H1 (cell line): ENCODE measurements around the gene GTF3C2. TPM values are rescaled to one million over a fixed set of nuclear protein-coding genes. Genes with fewer than 3 reads are reported as not detected.

Experiments
- EP300 ChIP-seq, 2 experiments: IDR thresholded peaks; 1 replicate in 1 of 2; 2 replicates in 1 of 2; pipeline ENCODE4 v1.6.1; 2011 to 2012; ENCODE audit warnings: low read depth in 2 of 2, low read length in 2 of 2, mild to moderate bottlenecking in 2 of 2, borderline replicate concordance in 1 of 2, inconsistent platforms in 1 of 2, moderate library complexity in 1 of 2
- JUN ChIP-seq: IDR thresholded peaks from 2 replicates; pipeline ENCODE4 v1.6.1; 2011; ENCODE audit warnings: low read depth, mild to moderate bottlenecking, improper control_type of control experiment, low read length
- POU5F1 ChIP-seq: IDR thresholded peaks from 2 replicates; pipeline ENCODE4 v1.6.1; 2011; ENCODE audit warnings: low read depth, mild to moderate bottlenecking, low read length, moderate library complexity
- RAD21 ChIP-seq, 2 experiments: IDR thresholded peaks in 1 of 2; conservative IDR thresholded peaks in 1 of 2; 2 replicates each; pipeline ENCODE4 v1.6.1; 2011; ENCODE audit warnings: low read depth in 2 of 2, low read length in 2 of 2, improper control_type of control experiment in 1 of 2, inconsistent platforms in 1 of 2, mild to moderate bottlenecking in 1 of 2, moderate library complexity in 1 of 2
- polyA plus RNA-seq, 7 experiments: library from polyadenylated mRNA; depleted of rRNA in 3 of 7; stranded (reverse) in 5 of 7; unstranded in 2 of 7; fragments of >200 nt in 5 of 7; fragments of 200-250 nt in 2 of 7; gene quantifications; 1 replicate in 5 of 7; 2 replicates in 1 of 7; 4 replicates in 1 of 7; pipeline versions ENCODE4 v1.2.1 to v1.2.3, GENCODE V29; 2011 to 2013; ENCODE audit warnings: missing spikeins in 2 of 7, mixed read lengths in 2 of 7
- total RNA-seq: library from RNA; stranded (reverse); fragmentation: NEBNext Ultra II Directional; extraction: Animal tissue kit (Norgen Biotek cat#: 25700); gene quantifications from 2 replicates; pipeline ENCODE4 v1.2.1, GENCODE V29; 2021
- TF ChIP-seq, protein P1 (sequence below), 3 experiments: IDR thresholded peaks; 1 replicate in 2 of 3; 2 replicates in 1 of 3; pipeline versions ENCODE4 v1.5.1 to v1.6.1; 2011; ENCODE audit warnings: low read length in 3 of 3, mild to moderate bottlenecking in 3 of 3, inconsistent platforms in 2 of 3, low read depth in 1 of 3, moderate library complexity in 1 of 3; ENCODE audit not compliant: insufficient read depth in 1 of 3; ENCODE audit errors: control extremely low read depth in 1 of 3
- TF ChIP-seq, protein P2 (sequence below): fragments of 300-600 bp; sonication (generic); IDR thresholded peaks from 2 replicates; pipeline ENCODE4 v1.7.1; 2012; ENCODE audit warnings: low read length, moderate library complexity, mild to moderate bottlenecking, inconsistent platforms; ENCODE audit not compliant: insufficient replicate concordance

The GTF3C2 gene
- total and polyA plus RNA-seq, 2 of the 8 experiments (the other 6 are each of a cell fraction or from before 2014, with no cell fraction given) = 118 to 127 TPM

DNA sequence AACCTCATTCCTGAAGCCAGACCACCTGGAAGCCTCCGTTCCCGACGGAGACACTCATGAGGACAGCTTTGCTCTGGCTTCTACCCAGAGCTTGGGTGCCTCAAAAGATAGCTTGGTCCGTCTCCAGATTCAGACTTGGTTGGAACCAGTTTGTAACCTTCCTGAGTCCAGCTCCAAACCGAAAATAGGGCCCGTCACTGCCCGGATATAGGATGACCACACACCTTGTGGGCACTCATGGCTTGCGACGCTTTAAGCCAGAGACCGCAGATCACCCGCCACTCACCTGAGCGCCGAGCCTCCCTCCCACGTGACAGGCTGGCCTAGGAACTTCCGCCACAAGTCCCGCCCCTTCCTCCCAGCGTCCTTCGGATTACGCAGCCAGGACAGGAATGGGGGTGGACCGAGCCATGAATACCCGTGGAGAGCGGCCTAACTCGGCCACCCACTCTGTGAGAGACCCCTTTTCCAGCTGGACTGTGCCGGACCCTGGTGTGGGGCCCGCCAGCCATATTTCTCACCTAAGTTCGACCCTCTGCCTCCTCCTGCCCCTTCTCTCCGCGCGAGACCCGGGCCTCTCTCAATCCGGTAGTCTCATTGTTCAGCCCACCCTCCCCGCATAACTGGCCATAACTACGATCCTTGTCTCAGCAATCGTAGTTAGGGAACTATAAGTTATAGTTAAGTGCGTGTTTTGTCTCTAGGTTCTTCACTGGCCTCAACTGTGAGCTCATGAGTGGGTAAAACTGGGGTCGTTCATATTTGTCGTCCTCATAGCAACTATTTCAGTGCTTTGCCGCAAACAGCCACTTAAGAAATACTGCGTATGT, 33.6 kb downstream of the GTF3C2 start, which contains the start of gene MPV17 (continued):
- TF ChIP-seq, protein P1, sequence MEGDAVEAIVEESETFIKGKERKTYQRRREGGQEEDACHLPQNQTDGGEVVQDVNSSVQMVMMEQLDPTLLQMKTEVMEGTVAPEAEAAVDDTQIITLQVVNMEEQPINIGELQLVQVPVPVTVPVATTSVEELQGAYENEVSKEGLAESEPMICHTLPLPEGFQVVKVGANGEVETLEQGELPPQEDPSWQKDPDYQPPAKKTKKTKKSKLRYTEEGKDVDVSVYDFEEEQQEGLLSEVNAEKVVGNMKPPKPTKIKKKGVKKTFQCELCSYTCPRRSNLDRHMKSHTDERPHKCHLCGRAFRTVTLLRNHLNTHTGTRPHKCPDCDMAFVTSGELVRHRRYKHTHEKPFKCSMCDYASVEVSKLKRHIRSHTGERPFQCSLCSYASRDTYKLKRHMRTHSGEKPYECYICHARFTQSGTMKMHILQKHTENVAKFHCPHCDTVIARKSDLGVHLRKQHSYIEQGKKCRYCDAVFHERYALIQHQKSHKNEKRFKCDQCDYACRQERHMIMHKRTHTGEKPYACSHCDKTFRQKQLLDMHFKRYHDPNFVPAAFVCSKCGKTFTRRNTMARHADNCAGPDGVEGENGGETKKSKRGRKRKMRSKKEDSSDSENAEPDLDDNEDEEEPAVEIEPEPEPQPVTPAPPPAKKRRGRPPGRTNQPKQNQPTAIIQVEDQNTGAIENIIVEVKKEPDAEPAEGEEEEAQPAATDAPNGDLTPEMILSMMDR (IDR thresholded peaks at IDR 0.05; ENCODE audit: control extremely low read depth in 1 of 3, insufficient read depth in 1 of 3, low read depth in 1 of 3, low read length in 3 of 3) = no peak
- TF ChIP-seq, protein P2, sequence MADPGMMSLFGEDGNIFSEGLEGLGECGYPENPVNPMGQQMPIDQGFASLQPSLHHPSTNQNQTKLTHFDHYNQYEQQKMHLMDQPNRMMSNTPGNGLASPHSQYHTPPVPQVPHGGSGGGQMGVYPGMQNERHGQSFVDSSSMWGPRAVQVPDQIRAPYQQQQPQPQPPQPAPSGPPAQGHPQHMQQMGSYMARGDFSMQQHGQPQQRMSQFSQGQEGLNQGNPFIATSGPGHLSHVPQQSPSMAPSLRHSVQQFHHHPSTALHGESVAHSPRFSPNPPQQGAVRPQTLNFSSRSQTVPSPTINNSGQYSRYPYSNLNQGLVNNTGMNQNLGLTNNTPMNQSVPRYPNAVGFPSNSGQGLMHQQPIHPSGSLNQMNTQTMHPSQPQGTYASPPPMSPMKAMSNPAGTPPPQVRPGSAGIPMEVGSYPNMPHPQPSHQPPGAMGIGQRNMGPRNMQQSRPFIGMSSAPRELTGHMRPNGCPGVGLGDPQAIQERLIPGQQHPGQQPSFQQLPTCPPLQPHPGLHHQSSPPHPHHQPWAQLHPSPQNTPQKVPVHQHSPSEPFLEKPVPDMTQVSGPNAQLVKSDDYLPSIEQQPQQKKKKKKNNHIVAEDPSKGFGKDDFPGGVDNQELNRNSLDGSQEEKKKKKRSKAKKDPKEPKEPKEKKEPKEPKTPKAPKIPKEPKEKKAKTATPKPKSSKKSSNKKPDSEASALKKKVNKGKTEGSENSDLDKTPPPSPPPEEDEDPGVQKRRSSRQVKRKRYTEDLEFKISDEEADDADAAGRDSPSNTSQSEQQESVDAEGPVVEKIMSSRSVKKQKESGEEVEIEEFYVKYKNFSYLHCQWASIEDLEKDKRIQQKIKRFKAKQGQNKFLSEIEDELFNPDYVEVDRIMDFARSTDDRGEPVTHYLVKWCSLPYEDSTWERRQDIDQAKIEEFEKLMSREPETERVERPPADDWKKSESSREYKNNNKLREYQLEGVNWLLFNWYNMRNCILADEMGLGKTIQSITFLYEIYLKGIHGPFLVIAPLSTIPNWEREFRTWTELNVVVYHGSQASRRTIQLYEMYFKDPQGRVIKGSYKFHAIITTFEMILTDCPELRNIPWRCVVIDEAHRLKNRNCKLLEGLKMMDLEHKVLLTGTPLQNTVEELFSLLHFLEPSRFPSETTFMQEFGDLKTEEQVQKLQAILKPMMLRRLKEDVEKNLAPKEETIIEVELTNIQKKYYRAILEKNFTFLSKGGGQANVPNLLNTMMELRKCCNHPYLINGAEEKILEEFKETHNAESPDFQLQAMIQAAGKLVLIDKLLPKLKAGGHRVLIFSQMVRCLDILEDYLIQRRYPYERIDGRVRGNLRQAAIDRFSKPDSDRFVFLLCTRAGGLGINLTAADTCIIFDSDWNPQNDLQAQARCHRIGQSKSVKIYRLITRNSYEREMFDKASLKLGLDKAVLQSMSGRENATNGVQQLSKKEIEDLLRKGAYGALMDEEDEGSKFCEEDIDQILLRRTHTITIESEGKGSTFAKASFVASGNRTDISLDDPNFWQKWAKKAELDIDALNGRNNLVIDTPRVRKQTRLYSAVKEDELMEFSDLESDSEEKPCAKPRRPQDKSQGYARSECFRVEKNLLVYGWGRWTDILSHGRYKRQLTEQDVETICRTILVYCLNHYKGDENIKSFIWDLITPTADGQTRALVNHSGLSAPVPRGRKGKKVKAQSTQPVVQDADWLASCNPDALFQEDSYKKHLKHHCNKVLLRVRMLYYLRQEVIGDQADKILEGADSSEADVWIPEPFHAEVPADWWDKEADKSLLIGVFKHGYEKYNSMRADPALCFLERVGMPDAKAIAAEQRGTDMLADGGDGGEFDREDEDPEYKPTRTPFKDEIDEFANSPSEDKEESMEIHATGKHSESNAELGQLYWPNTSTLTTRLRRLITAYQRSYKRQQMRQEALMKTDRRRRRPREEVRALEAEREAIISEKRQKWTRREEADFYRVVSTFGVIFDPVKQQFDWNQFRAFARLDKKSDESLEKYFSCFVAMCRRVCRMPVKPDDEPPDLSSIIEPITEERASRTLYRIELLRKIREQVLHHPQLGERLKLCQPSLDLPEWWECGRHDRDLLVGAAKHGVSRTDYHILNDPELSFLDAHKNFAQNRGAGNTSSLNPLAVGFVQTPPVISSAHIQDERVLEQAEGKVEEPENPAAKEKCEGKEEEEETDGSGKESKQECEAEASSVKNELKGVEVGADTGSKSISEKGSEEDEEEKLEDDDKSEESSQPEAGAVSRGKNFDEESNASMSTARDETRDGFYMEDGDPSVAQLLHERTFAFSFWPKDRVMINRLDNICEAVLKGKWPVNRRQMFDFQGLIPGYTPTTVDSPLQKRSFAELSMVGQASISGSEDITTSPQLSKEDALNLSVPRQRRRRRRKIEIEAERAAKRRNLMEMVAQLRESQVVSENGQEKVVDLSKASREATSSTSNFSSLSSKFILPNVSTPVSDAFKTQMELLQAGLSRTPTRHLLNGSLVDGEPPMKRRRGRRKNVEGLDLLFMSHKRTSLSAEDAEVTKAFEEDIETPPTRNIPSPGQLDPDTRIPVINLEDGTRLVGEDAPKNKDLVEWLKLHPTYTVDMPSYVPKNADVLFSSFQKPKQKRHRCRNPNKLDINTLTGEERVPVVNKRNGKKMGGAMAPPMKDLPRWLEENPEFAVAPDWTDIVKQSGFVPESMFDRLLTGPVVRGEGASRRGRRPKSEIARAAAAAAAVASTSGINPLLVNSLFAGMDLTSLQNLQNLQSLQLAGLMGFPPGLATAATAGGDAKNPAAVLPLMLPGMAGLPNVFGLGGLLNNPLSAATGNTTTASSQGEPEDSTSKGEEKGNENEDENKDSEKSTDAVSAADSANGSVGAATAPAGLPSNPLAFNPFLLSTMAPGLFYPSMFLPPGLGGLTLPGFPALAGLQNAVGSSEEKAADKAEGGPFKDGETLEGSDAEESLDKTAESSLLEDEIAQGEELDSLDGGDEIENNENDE = no peak
- TF ChIP-seq JUN = no peak
- TF ChIP-seq EP300 (IDR thresholded peaks at IDR 0.05; ENCODE audit: borderline replicate concordance in 1 of 2, low read depth in 2 of 2, low read length in 2 of 2) = no peak
- no peak for TF ChIP-seq RAD21 (IDR thresholded peaks at IDR 0.05 in 1 of 2, conservative IDR thresholded peaks at IDR 0.05 in 1 of 2; ENCODE audit: low read depth in 2 of 2, low read length in 2 of 2)
- TF ChIP-seq POU5F1 = no peak
